Measurements from ENCODE around the gene MMD2. TPM values are rescaled to one million over a fixed set of nuclear protein-coding genes. Genes with fewer than 3 reads are reported as not detected.
"Not testable (repeated sequence)": the region's sequence is repeated elsewhere in the genome, so short reads cannot be mapped to it uniquely, and the experiment has no call there.

Gene MMD2
- total RNA-seq, 4 donors from 2014 or later = not detected

GRCh38 chr7:4995429-4995969 lies 36.5 kb upstream of the MMD2 start:
- Histone ChIP-seq H3K36me3 (peaks cover 43 to 94% (median 81%) of the 10 kb centered on the region in 4 donors), H3K27ac (replicated peaks in 1 of 4) (no peak overlapping the region), H3K4me3 (no peak overlapping the region), H3K27me3 (no peaks in the 10 kb centered on the region), H3K4me1 (no peaks in the 10 kb centered on the region), H3K9me3 (no peaks in the 10 kb centered on the region)
- intact Hi-C loops (cut with DNase I) = no loop called here
- TF ChIP-seq POLR2A (IDR thresholded peaks at IDR 0.05; ENCODE audit: low read depth) (no peak), EP300 (IDR thresholded peaks at IDR 0.05) (no peak), POLR2AphosphoS5 (IDR thresholded peaks at IDR 0.05) (no peak), CTCF (IDR thresholded peaks at IDR 0.05) (no peak)
- 96% methylated on average over 10 of the region's 10 CpGs for WGBS
- no peak for DNase-seq (ENCODE audit: extremely low spot score)

GRCh38 chr7:4993471-4993870 lies 34.5 kb upstream of the MMD2 start:
- H3K4me1 ChIP-seq = no peaks in the 10 kb centered on the region
- WGBS = 91% methylated on average over 7 of the region's 8 CpGs
- H3K27ac ChIP-seq (replicated peaks in 1 of 4) = no peak overlapping the region
- H3K4me3 ChIP-seq = no peak overlapping the region
- TF ChIP-seq EP300 (IDR thresholded peaks at IDR 0.05) (no peak), POLR2AphosphoS5 (IDR thresholded peaks at IDR 0.05) (no peak), POLR2A (IDR thresholded peaks at IDR 0.05; ENCODE audit: low read depth) (no peak), CTCF (IDR thresholded peaks at IDR 0.05) (no peak)
- intact Hi-C loops (cut with DNase I) = no loop called here
- H3K27me3 ChIP-seq = no peaks in the 10 kb centered on the region
- H3K9me3 ChIP-seq = no peaks in the 10 kb centered on the region
- DNase-seq (ENCODE audit: extremely low spot score) = peak; percentile 81
- H3K36me3 ChIP-seq = peaks cover 52 to 100% (median 90%) of the 10 kb centered on the region in 4 donors

GRCh38 chr7:4982741-4983140 lies 23.8 kb upstream of the MMD2 start:
- intact Hi-C loops (cut with DNase I) = not testable (repeated sequence)

GRCh38 chr7:4981295-4981890 lies 22.4 kb upstream of the MMD2 start:
- H3K27me3 ChIP-seq; intact Hi-C loops (cut with DNase I): not testable (repeated sequence)
- WGBS = 94% methylated on average over 17 of the region's 17 CpGs

More at GRCh38 chr7:4982741-4983140, 23.8 kb upstream of the MMD2 start:
- not testable (repeated sequence) for H3K27me3 ChIP-seq; H3K27ac ChIP-seq (replicated peaks in 1 of 4); H3K9me3 ChIP-seq; DNase-seq (ENCODE audit: extremely low spot score); H3K4me3 ChIP-seq
- Histone ChIP-seq H3K4me1 (peaks cover 0 to 22% (median 6%) of the 10 kb centered on the region in 4 donors), H3K36me3 (peaks cover 28 to 75% (median 57%) of the 10 kb centered on the region in 4 donors)
- 40% methylated on average over 1 of the region's 2 CpGs for WGBS

GRCh38 chr7:4975626-4976025 lies 16.6 kb upstream of the MMD2 start:
- intact Hi-C loops (cut with DNase I); DNase-seq (ENCODE audit: extremely low spot score); H3K27ac ChIP-seq (replicated peaks in 1 of 4); H3K4me3 ChIP-seq; H3K9me3 ChIP-seq; H3K27me3 ChIP-seq: not testable (repeated sequence)
- WGBS = 93% methylated on average over 12 of the region's 13 CpGs
- peaks cover 3 to 44% (median 26%) of the 10 kb centered on the region in 4 donors for H3K4me1 ChIP-seq
- H3K36me3 ChIP-seq = peaks cover 16 to 38% (median 32%) of the 10 kb centered on the region in 4 donors

More at GRCh38 chr7:4981295-4981890, 22.4 kb upstream of the MMD2 start:
- H3K4me1 ChIP-seq = peaks cover 0 to 25% (median 7%) of the 10 kb centered on the region in 4 donors
- DNase-seq (ENCODE audit: extremely low spot score) = peak; percentile 19
- H3K27ac ChIP-seq (replicated peaks in 1 of 4); H3K9me3 ChIP-seq; H3K4me3 ChIP-seq: not testable (repeated sequence)
- peaks cover 25 to 75% (median 57%) of the 10 kb centered on the region in 4 donors for H3K36me3 ChIP-seq

GRCh38 chr7:4973728-4974198 lies 14.8 kb upstream of the MMD2 start:
- intact Hi-C loops (cut with DNase I) = loop anchor here (5.0 kb wide), 1 partner anchor 114 kb away; no protein-coding TSS in a partner anchor
- peaks cover 3 to 33% (median 22%) of the 10 kb centered on the region in 4 donors for H3K4me1 ChIP-seq

GRCh38 chr7:4972446-4972845 lies 13.5 kb upstream of the MMD2 start:
- peaks cover 9 to 13% (median 12%) of the 10 kb centered on the region in 4 donors for H3K36me3 ChIP-seq
- 85% methylated on average over 9 of the region's 10 CpGs for WGBS
- intact Hi-C loops (cut with DNase I) = loop anchor here (5.0 kb wide), 1 partner anchor 115 kb away; no protein-coding TSS in a partner anchor
- not testable (repeated sequence) for H3K9me3 ChIP-seq; H3K27me3 ChIP-seq; H3K4me3 ChIP-seq; H3K27ac ChIP-seq (replicated peaks in 1 of 4); DNase-seq (ENCODE audit: extremely low spot score)
- peaks cover 3 to 23% (median 19%) of the 10 kb centered on the region in 4 donors for H3K4me1 ChIP-seq

More at GRCh38 chr7:4973728-4974198, 14.8 kb upstream of the MMD2 start:
- H3K27ac ChIP-seq (replicated peaks in 1 of 4) = peak overlapping the region; percentile 86 to 94 (median 90)
- peak; percentile 53 for TF ChIP-seq POLR2A (IDR thresholded peaks at IDR 0.05; ENCODE audit: low read depth)
- TF ChIP-seq CTCF (IDR thresholded peaks at IDR 0.05) = peak; percentile 76 to 83 (median 78)
- peak; percentile 85 to 91 for TF ChIP-seq POLR2AphosphoS5 (IDR thresholded peaks at IDR 0.05)
- TF ChIP-seq EP300 (IDR thresholded peaks at IDR 0.05) = no peak
- H3K36me3 ChIP-seq = peaks cover 10 to 26% (median 26%) of the 10 kb centered on the region in 4 donors
- H3K27me3 ChIP-seq = no peaks in the 10 kb centered on the region
- 5% methylated on average over 22 of the region's 41 CpGs for WGBS
- DNase-seq (ENCODE audit: extremely low spot score) = peak; percentile 97
- no peaks in the 10 kb centered on the region for H3K9me3 ChIP-seq
- H3K4me3 ChIP-seq = peak overlapping the region; percentile 73 to 91 (median 86)
